Vein endothelial cell (primary cell): ENCODE measurements around the gene AKAP1. TPM values are rescaled to one million over a fixed set of nuclear protein-coding genes. Genes with fewer than 3 reads are reported as not detected.

Source experiments
- total RNA-seq: library from RNA; depleted of rRNA; stranded (reverse); fragments of >200 nt; gene quantifications from 2 replicates; pipeline ENCODE4 v1.2.3, GENCODE V29; 2012

The AKAP1 gene, protein sequence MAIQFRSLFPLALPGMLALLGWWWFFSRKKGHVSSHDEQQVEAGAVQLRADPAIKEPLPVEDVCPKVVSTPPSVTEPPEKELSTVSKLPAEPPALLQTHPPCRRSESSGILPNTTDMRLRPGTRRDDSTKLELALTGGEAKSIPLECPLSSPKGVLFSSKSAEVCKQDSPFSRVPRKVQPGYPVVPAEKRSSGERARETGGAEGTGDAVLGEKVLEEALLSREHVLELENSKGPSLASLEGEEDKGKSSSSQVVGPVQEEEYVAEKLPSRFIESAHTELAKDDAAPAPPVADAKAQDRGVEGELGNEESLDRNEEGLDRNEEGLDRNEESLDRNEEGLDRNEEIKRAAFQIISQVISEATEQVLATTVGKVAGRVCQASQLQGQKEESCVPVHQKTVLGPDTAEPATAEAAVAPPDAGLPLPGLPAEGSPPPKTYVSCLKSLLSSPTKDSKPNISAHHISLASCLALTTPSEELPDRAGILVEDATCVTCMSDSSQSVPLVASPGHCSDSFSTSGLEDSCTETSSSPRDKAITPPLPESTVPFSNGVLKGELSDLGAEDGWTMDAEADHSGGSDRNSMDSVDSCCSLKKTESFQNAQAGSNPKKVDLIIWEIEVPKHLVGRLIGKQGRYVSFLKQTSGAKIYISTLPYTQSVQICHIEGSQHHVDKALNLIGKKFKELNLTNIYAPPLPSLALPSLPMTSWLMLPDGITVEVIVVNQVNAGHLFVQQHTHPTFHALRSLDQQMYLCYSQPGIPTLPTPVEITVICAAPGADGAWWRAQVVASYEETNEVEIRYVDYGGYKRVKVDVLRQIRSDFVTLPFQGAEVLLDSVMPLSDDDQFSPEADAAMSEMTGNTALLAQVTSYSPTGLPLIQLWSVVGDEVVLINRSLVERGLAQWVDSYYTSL
- 18.9 and 19.7 TPM in 2 replicates for total RNA-seq

DNA sequence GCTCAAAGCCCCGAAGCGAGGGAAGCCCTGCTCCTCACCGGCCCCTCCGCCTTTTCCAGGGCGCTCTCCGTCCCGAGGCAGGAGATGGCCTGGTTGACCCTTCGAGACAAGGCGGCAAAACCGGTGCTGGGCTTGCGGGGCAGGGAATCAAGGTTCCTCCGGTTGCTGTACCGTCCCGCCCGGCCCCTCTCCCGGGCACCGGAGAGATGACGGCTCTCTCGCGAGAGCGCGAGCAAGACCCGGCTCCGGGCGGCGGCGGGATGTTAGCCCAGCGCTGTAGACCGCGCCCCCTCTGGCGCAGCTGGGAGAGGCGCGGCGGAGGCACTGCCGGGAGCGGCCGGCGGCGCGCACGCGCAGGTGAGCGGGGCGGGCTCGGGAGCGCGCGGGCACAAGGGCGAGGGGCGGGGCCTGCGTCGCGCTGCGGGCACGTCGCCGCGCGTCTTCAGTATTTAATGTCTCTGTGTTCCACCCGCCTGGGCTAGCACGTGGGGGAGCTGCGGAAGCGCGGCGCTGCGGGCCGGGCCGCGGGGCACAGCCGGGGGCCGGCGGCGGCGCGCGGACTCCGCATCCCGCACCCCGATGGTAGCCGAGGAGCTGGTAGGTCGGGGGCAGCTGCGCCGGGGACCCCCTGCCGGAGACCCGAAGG is at the start of gene AKAP1:
AKAP1 (plus strand) TSS at position 445 of the 646 bp plus-strand sequence. CDS start 20,219 bp downstream, outside the sequence.

Other genes with a start within 250 kb of the AKAP1 start
- gene TRIM25, start 171.2 kb upstream of the AKAP1 start, total RNA-seq: 41.5 and 53.1 TPM in 2 replicates
- 15.7 and 17.0 TPM in 2 replicates for gene COIL, start 124.2 kb upstream of the AKAP1 start, total RNA-seq
- gene SCPEP1, start 107.1 kb upstream of the AKAP1 start, total RNA-seq: 22.4 and 24.5 TPM in 2 replicates
- 17.7 and 25.2 TPM in 2 replicates for gene MSI2, start 171.3 kb downstream of the AKAP1 start, total RNA-seq